Keratinocyte (primary cell): Measurements from ENCODE around the gene MMP24OS. TPM values are rescaled to one million over a fixed set of nuclear protein-coding genes. Genes with fewer than 3 reads are reported as not detected.
"Not testable (repeated sequence)": the region's sequence is repeated elsewhere in the genome, so short reads cannot be mapped to it uniquely, and the experiment has no call there.

Experiments
- DNase-seq: peaks from one replicate; pipeline ENCODE4 v3.0.0-alpha.2; 2011; ENCODE audit warnings: low read depth, missing footprints, low spot score
- FAIRE-seq: peaks from 2 replicates; lab custom pipeline; 2011; peaks lifted over from hg19 to GRCh38; lab: Jason Lieb, UNC
- H2AFZ ChIP-seq: 2 replicates; pipeline ENCODE4 v1.6.0; 2012; ENCODE audit warnings: low read length, control low read depth, inconsistent platforms; ENCODE audit not compliant: control insufficient read depth
- H3K27ac ChIP-seq: 2 replicates; pipeline ENCODE4 v1.5.1; 2011; ENCODE audit warnings: low read length; ENCODE audit not compliant: control insufficient read depth, insufficient read depth
- H3K27me3 ChIP-seq: 3 replicates; pipeline ENCODE4 v1.6.0; 2011; ENCODE audit warnings: low read length; ENCODE audit not compliant: control insufficient read depth, insufficient read depth; ENCODE audit errors: extremely low read depth
- H3K36me3 ChIP-seq, 2 experiments: 2 replicates in 1 of 2; 3 replicates in 1 of 2; pipeline ENCODE4 v1.5.1; 2011; ENCODE audit warnings: low read length in 2 of 2, mild to moderate bottlenecking in 1 of 2; ENCODE audit not compliant: control insufficient read depth in 2 of 2, insufficient read depth in 2 of 2; ENCODE audit errors: extremely low read depth in 1 of 2
- H3K4me1 ChIP-seq: 3 replicates; pipeline ENCODE4 v1.5.1; 2011; ENCODE audit warnings: low read length; ENCODE audit not compliant: control insufficient read depth, insufficient read depth; ENCODE audit errors: extremely low read depth
- H3K4me2 ChIP-seq: 3 replicates; pipeline ENCODE4 v1.6.0; 2011; ENCODE audit warnings: low read depth, low read length; ENCODE audit not compliant: control insufficient read depth, insufficient read depth; ENCODE audit errors: extremely low read depth
- H3K4me3 ChIP-seq, 3 experiments: fragments of 200-600 bp in 1 of 3; sonication (generic) in 1 of 3; 2 replicates in 2 of 3; 3 replicates in 1 of 3; pipeline ENCODE4 v1.5.1; 2011 to 2016; ENCODE audit warnings: low read length in 3 of 3, mild to moderate bottlenecking in 3 of 3, control low read depth in 2 of 3, inconsistent platforms in 1 of 3, low read depth in 1 of 3, mixed read lengths in 1 of 3, mixed run types in 1 of 3, moderate library complexity in 1 of 3; ENCODE audit not compliant: control insufficient read depth in 2 of 3, insufficient read depth in 2 of 3; ENCODE audit errors: extremely low read depth in 1 of 3
- H3K79me2 ChIP-seq: 2 replicates; pipeline ENCODE4 v1.6.0; 2012; ENCODE audit warnings: low read length; ENCODE audit not compliant: control insufficient read depth, insufficient read depth
- H3K9ac ChIP-seq: 3 replicates; pipeline ENCODE4 v1.6.0; 2011; ENCODE audit warnings: low read length; ENCODE audit not compliant: control insufficient read depth, insufficient read depth; ENCODE audit errors: extremely low read depth
- H3K9me1 ChIP-seq: 3 replicates; pipeline ENCODE4 v1.6.0; 2011; ENCODE audit warnings: low read length; ENCODE audit not compliant: control insufficient read depth, insufficient read depth; ENCODE audit errors: extremely low read depth
- H3K9me3 ChIP-seq: 2 replicates; pipeline ENCODE4 v1.5.1; 2012; ENCODE audit warnings: low read depth, low read length; ENCODE audit not compliant: control insufficient read depth
- H4K20me1 ChIP-seq: 3 replicates; pipeline ENCODE4 v1.6.0; 2011; ENCODE audit warnings: low read length; ENCODE audit not compliant: control insufficient read depth, insufficient read depth; ENCODE audit errors: extremely low read depth
- CTCF ChIP-seq, 3 experiments: IDR thresholded peaks in 1 of 3; conservative IDR thresholded peaks in 1 of 3; optimal IDR thresholded peaks in 1 of 3; 2 replicates in 2 of 3; 3 replicates in 1 of 3; pipeline versions ENCODE3 to v1.5.1; 2011; ENCODE audit warnings: low read length in 3 of 3, mild to moderate bottlenecking in 3 of 3, moderate library complexity in 2 of 3, control low read depth in 1 of 3, inconsistent platforms in 1 of 3; ENCODE audit not compliant: insufficient read depth in 2 of 3; ENCODE audit errors: extremely low read depth in 1 of 3
- EZH2 ChIP-seq: IDR thresholded peaks from one replicate; pipeline ENCODE4 v1.6.1; 2012; ENCODE audit warnings: inconsistent platforms, mild to moderate bottlenecking, low read length, moderate library complexity
- dilution Hi-C: fragments of 300-500 bp; cut with MboI; formaldehyde crosslinking; loops from one replicate; pipeline ENCODE4 v1.7.0; 2020; ENCODE audit warnings: low sequenced_read_pairs; ENCODE audit not compliant: extremely low pct_ligation_motif_present
- polyA plus RNA-seq, 5 experiments: library from polyadenylated mRNA; depleted of rRNA in 3 of 5; stranded (reverse) in 3 of 5; stranded (forward) in 1 of 5; unstranded in 1 of 5; fragments of >200 nt; gene quantifications; 1 replicate in 1 of 5; 2 replicates in 3 of 5; 3 replicates in 1 of 5; pipeline versions ENCODE4 v1.2.1 to v1.2.3, GENCODE V29; 2011 to 2012; ENCODE audit warnings: missing spikeins in 2 of 5, low read depth in 1 of 5, low replicate concordance in 1 of 5

The MMP24OS gene
- polyA plus RNA-seq, 1 donor (not counting 4 experiments of a cell fraction or from before 2014, with no cell fraction given) = 19.5 TPM

- not testable (repeated sequence) for H3K79me2 ChIP-seq, H3K4me2 ChIP-seq, H3K9ac ChIP-seq, H3K4me1 ChIP-seq, H2AFZ ChIP-seq, DNase-seq, H3K27ac ChIP-seq, FAIRE-seq, H4K20me1 ChIP-seq, H3K4me3 ChIP-seq, H3K9me3 ChIP-seq, H3K27me3 ChIP-seq, H3K9me1 ChIP-seq, H3K36me3 ChIP-seq
- dilution Hi-C loops = loop anchor here (5.0 kb wide), 1 partner anchor 70 kb away; no protein-coding TSS in a partner anchor
Measured at GRCh38 chr20:35262321-35262720, 15.6 kb downstream of the MMP24OS start.

- TF ChIP-seq CTCF (optimal IDR thresholded peaks at IDR 0.05 in 1 of 3, IDR thresholded peaks at IDR 0.05 in 1 of 3, conservative IDR thresholded peaks at IDR 0.05 in 1 of 3; ENCODE audit: extremely low read depth in 1 of 3, insufficient read depth in 2 of 3, low read length in 3 of 3) = no peak
- no peak for TF ChIP-seq EZH2
- Histone ChIP-seq H3K36me3 (peaks cover 0 to 3% of the 10 kb centered on the region in 2 experiments), H2AFZ (no peak overlapping the region), H3K27me3 (no peaks in the 10 kb centered on the region), H3K9me1 (no peaks in the 10 kb centered on the region), H3K4me1 (no peaks in the 10 kb centered on the region), H3K4me3 (no peak overlapping the region), H3K9ac (no peak overlapping the region), H3K27ac (no peak overlapping the region), H3K9me3 (no peaks in the 10 kb centered on the region), H3K4me2 (no peak overlapping the region), H3K79me2 (no peaks in the 10 kb centered on the region), H4K20me1 (no peaks in the 10 kb centered on the region)
- no peak for FAIRE-seq
- dilution Hi-C loops = loop anchor here (5.0 kb wide), 1 partner anchor 68 kb away; no protein-coding TSS in a partner anchor
- DNase-seq = no peak
Measured at GRCh38 chr20:35260426-35260825, 17.5 kb downstream of the MMP24OS start.
